Upper lobe of left lung (tissue), 6 donors: ENCODE measurements around the gene SART1. TPM values are rescaled to one million over a fixed set of nuclear protein-coding genes. Genes with fewer than 3 reads are reported as not detected.

ENCODE experiments used
- ATAC-seq, 2 donors: fragments of 200-7000 bp; cut with Tn5 transposase; one replicate each; pipeline ENCODE4 v1.9.1; 2022; ENCODE audit warnings: mild to moderate bottlenecking in 2 of 2, moderate library complexity in 2 of 2; ENCODE audit not compliant: low FRiP score in 2 of 2
- DNase-seq, 2 donors: peaks; one replicate each; pipeline ENCODE4 v3.0.0-alpha.2; 2019 to 2020
- H3K27ac ChIP-seq, 4 donors: fragments of 200-600 bp; sonication (generic); one replicate each; pipeline ENCODE4 v1.5.1; 2016 to 2019
- H3K27me3 ChIP-seq, 4 donors: fragments of 200-600 bp; sonication (generic); one replicate each; pipeline ENCODE4 v1.5.1; 2017 to 2019
- H3K36me3 ChIP-seq, 4 donors: fragments of 200-600 bp; sonication (generic); one replicate each; pipeline ENCODE4 v1.5.1; 2016 to 2019
- H3K4me1 ChIP-seq, 4 donors: fragments of 200-600 bp; sonication (generic); one replicate each; pipeline ENCODE4 v1.5.1; 2018 to 2019
- H3K4me3 ChIP-seq, 4 donors: fragments of 200-600 bp; sonication (generic); one replicate each; pipeline ENCODE4 v1.5.1; 2017 to 2019; ENCODE audit warnings: mild to moderate bottlenecking in 2 of 4, moderate library complexity in 1 of 4
- H3K9me3 ChIP-seq, 4 donors: fragments of 200-600 bp; sonication (generic); one replicate each; pipeline ENCODE4 v1.5.1; 2018 to 2019
- EP300 ChIP-seq, 4 donors: sonication (generic); formaldehyde crosslinking; IDR thresholded peaks; one replicate each; pipeline ENCODE4 v1.5.1; 2017; ENCODE audit warnings: antibody characterized with exemption in 4 of 4, control low read depth in 2 of 4
- POLR2A ChIP-seq, 4 donors: fragments of 450-650 bp; IDR thresholded peaks; one replicate each; pipeline ENCODE4 v1.5.1; 2016 to 2017; ENCODE audit warnings: antibody characterized with exemption in 4 of 4, mild to moderate bottlenecking in 2 of 4
- POLR2AphosphoS5 ChIP-seq, 2 donors: sonication (generic); formaldehyde crosslinking; IDR thresholded peaks; one replicate each; pipeline ENCODE4 v1.5.1; 2017; ENCODE audit warnings: antibody characterized with exemption in 2 of 2
- WGBS, 2 donors: methylation state at CpG; one replicate each; pipeline ENCODE4 v1.1.5; 2017 to 2018; 5-methylcytosine and 5-hydroxymethylcytosine counted together
- total RNA-seq, 6 donors: library from RNA; depleted of rRNA in 4 of 6; stranded (reverse); fragments of >200 nt in 4 of 6; gene quantifications; one replicate each; pipeline versions ENCODE4 v1.1.0 to v1.2.1, GENCODE V29; 2016 to 2021
- TF ChIP-seq, protein P1 (sequence below), 6 experiments: fragments of 450-650 bp in 4 of 6; fragments of 200-600 bp in 2 of 6; sonication (generic) in 2 of 6; IDR thresholded peaks; one replicate each; pipeline ENCODE4 v1.5.1; 2016 to 2019; ENCODE audit warnings: antibody characterized with exemption in 6 of 6
- donor health status: DM: no; HTN: no; CAD: no; lungs with moderate emphysema.
- donor health status: DM: no; HTN: yes; CAD: no; lungs with severe emphysema.

Gene SART1
- total RNA-seq, 6 donors from 2014 or later: 44.4 to 201 (median 71.4) TPM

DNA sequence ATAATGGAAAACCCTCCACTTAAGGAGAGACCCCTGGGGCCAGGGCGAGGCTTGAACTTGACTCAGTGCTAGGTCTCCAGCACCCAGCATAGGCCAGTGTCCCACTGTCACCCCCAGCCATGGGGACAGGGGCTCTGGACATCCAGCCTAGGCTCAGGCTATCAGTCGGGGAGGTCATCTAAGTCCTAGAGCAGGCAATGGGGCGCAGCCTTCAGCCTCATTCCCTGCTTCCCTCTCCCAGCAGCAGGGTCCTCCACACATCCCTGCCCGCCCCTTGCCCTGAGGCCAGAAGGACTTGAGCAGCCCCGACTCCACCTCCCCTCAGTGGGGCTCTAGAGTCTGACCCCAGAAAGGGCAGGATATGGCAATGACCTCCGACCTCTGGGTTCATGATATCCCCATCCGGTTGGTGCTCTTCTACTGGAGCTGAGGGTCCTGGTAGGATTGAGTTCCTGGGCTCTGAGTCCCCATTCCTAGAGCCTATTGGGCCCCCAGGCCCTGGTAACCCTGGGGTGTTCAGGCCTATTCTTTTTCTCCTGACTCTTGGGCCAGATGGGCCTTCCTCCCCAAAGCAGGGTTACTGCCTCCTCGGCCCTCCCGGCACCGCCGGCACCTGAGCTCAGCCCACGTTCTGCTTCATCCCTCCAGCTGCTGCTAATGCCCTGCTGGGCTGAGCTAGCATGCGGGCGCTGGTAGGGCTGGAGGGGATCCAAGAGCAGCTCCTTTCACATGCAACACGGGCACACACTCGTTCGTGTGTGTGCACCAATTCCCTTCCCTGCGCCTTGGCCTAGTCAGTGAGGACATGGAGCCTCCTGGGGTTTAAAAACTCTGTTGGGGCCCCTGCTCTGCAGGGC is 54.6 kb downstream of the SART1 start:
- H3K27me3 ChIP-seq: peaks cover 0 to 12% (median 5%) of the 10 kb centered on the region in 4 donors
- DNase-seq (no peak), ATAC-seq (no peak)
- no peaks in the 10 kb centered on the region for H3K9me3 ChIP-seq
- peak overlapping the region in 2 of 4 donors; percentile 52 to 72 for H3K27ac ChIP-seq
- no peaks in the 10 kb centered on the region for H3K36me3 ChIP-seq
- no peak overlapping the region for H3K4me3 ChIP-seq
- H3K4me1 ChIP-seq: peaks cover 9 to 35% (median 20%) of the 10 kb centered on the region in 4 donors
- WGBS, 2 donors: 89 to 90% methylated on average over 13 to 17 of the region's 18 CpGs
- TF ChIP-seq POLR2A (IDR thresholded peaks at IDR 0.05) (no peak), EP300 (IDR thresholded peaks at IDR 0.05) (no peak), POLR2AphosphoS5 (IDR thresholded peaks at IDR 0.05) (no peak)
- TF ChIP-seq, protein P1, sequence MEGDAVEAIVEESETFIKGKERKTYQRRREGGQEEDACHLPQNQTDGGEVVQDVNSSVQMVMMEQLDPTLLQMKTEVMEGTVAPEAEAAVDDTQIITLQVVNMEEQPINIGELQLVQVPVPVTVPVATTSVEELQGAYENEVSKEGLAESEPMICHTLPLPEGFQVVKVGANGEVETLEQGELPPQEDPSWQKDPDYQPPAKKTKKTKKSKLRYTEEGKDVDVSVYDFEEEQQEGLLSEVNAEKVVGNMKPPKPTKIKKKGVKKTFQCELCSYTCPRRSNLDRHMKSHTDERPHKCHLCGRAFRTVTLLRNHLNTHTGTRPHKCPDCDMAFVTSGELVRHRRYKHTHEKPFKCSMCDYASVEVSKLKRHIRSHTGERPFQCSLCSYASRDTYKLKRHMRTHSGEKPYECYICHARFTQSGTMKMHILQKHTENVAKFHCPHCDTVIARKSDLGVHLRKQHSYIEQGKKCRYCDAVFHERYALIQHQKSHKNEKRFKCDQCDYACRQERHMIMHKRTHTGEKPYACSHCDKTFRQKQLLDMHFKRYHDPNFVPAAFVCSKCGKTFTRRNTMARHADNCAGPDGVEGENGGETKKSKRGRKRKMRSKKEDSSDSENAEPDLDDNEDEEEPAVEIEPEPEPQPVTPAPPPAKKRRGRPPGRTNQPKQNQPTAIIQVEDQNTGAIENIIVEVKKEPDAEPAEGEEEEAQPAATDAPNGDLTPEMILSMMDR (IDR thresholded peaks at IDR 0.05): no peak

DNA sequence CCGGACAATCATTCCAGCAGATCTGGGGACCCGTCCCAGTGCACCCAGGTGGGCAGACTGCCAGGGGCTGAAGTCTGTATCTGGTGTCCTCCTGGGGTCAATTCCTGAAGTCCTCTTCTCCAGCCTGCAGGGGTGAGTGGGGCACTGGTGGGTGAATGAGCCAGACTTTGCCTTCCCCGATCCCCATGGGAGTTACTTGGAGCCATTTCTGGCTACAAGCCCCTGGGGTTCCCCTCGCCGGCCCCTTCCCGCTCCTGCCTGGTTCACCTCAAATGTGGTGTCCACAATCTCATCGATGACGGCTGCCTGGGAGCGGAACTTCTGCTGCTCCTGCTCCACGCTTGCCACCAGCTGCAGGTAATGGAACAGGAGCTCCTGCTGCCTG is 55.3 kb downstream of the SART1 start:
- 91% methylated on average over 6 to 9 of the region's 10 CpGs for WGBS, 2 donors
- Histone ChIP-seq H3K9me3 (no peaks in the 10 kb centered on the region), H3K27ac (no peak overlapping the region), H3K4me3 (no peak overlapping the region), H3K27me3 (peaks cover 0 to 6% (median 3%) of the 10 kb centered on the region in 4 donors), H3K4me1 (peaks cover 10 to 36% (median 23%) of the 10 kb centered on the region in 4 donors), H3K36me3 (no peaks in the 10 kb centered on the region)
- ATAC-seq: no peak
- TF ChIP-seq, protein P1 (IDR thresholded peaks at IDR 0.05): no peak
- no peak for TF ChIP-seq EP300 (IDR thresholded peaks at IDR 0.05)
- DNase-seq: no peak

DNA sequence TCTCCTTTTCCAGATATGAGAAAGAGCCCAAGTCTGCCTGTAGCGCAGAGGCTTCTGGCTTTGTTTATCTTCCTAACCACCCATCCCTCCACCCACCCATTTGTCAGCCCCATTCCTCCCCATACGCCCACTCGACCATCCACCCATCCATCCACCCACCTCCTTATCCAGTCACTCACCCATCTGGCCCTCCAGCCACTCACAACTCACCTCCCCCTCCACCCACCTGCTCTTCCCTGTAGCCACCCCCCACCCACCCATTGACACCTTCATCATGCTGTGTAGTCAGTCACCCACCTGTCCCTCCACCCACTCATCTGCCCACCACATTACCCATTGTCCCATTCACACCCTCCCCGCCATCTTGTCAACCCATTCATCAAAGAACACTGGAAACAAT is 55.8 kb downstream of the SART1 start:
- Histone ChIP-seq H3K9me3 (no peaks in the 10 kb centered on the region), H3K4me3 (no peak overlapping the region), H3K36me3 (no peaks in the 10 kb centered on the region), H3K27me3 (peaks cover 0 to under 1% (median under 1%) of the 10 kb centered on the region in 4 donors), H3K4me1 (peaks cover 8 to 36% (median 24%) of the 10 kb centered on the region in 4 donors), H3K27ac (no peak overlapping the region)
- TF ChIP-seq POLR2A (IDR thresholded peaks at IDR 0.05) (no peak), EP300 (IDR thresholded peaks at IDR 0.05) (no peak), POLR2AphosphoS5 (IDR thresholded peaks at IDR 0.05) (no peak)
- TF ChIP-seq, protein P1 (IDR thresholded peaks at IDR 0.05): no peak
- 83 to 86% methylated on average over 4 of the region's 4 CpGs for WGBS, 2 donors
- ATAC-seq (no peak), DNase-seq (no peak)

DNA sequence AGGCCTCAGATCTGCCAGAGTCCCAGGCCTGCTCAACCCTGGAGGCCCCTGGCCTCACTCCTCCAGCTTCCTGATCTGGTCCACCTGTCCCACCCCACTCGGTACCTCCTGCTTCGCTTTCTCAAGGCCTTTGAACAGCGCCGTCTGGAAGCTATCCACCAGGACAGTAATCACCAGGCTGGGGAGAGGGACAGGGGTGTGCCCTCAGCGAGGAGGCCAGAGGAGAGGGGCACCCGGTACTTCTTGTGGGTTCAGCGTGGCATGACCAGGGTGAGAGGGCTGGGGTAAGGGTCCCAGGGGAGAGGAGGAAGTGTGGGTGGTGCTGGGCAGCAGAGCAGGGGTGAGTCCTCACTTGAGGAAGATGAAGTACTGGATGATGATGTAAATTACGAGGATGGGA is 58.7 kb downstream of the SART1 start:
- no peak overlapping the region for H3K27ac ChIP-seq
- TF ChIP-seq POLR2AphosphoS5 (IDR thresholded peaks at IDR 0.05): no peak
- no peak for TF ChIP-seq POLR2A (IDR thresholded peaks at IDR 0.05)
- TF ChIP-seq EP300 (IDR thresholded peaks at IDR 0.05): no peak
- TF ChIP-seq, protein P1 (IDR thresholded peaks at IDR 0.05): no peak
- H3K36me3 ChIP-seq: no peaks in the 10 kb centered on the region
- H3K4me1 ChIP-seq: peaks cover 14 to 28% (median 21%) of the 10 kb centered on the region in 4 donors
- no peaks in the 10 kb centered on the region for H3K9me3 ChIP-seq
- H3K4me3 ChIP-seq: peak overlapping the region in 1 of 4 donors; percentile 25
- no peak for DNase-seq
- no peaks in the 10 kb centered on the region for H3K27me3 ChIP-seq
- 56 to 81% methylated on average over 4 to 8 of the region's 8 CpGs for WGBS, 2 donors
- ATAC-seq: peak in 1 of 2 donors; percentile 24
